Parathyroid adenoma (tissue), 2 donors: ENCODE data around the gene PTDSS2.
A peak's percentile ranks its signal among the peaks of the same experiment; 100 is the strongest.

Experiments used
- H2AFZ ChIP-seq: fragments of 300-600 bp; sonication (generic); one replicate; pipeline ENCODE4 v1.7.0; 2017; ENCODE audit warnings: antibody characterized with exemption, mild to moderate bottlenecking
- H3K27ac ChIP-seq: fragments of 300-600 bp; sonication (generic); one replicate; pipeline ENCODE4 v1.7.0; 2017
- H3K27me3 ChIP-seq: fragments of 300-600 bp; sonication (generic); one replicate; pipeline ENCODE4 v1.7.0; 2017; ENCODE audit warnings: low read length; ENCODE audit not compliant: control insufficient read depth, insufficient read depth
- H3K36me3 ChIP-seq: fragments of 300-600 bp; sonication (generic); one replicate; pipeline ENCODE4 v1.7.0; 2017; ENCODE audit warnings: low read length; ENCODE audit not compliant: control insufficient read depth, insufficient read depth
- H3K4me1 ChIP-seq: fragments of 300-600 bp; sonication (generic); one replicate; pipeline ENCODE4 v1.7.0; 2017; ENCODE audit warnings: control low read depth
- H3K4me2 ChIP-seq: fragments of 300-600 bp; sonication (generic); one replicate; pipeline ENCODE4 v1.7.0; 2017; ENCODE audit warnings: low read length
- H3K4me3 ChIP-seq: fragments of 300-600 bp; sonication (generic); one replicate; pipeline ENCODE4 v1.7.0; 2017; ENCODE audit warnings: low read depth, low read length
- H3K79me2 ChIP-seq: fragments of 300-600 bp; sonication (generic); one replicate; pipeline ENCODE4 v1.7.0; 2017; ENCODE audit warnings: control low read depth
- H3K9ac ChIP-seq: fragments of 300-600 bp; sonication (generic); one replicate; pipeline ENCODE4 v1.7.0; 2017; ENCODE audit warnings: mild to moderate bottlenecking
- H3K9me3 ChIP-seq: fragments of 300-600 bp; sonication (generic); one replicate; pipeline ENCODE4 v1.7.0; 2017; ENCODE audit warnings: low read length; ENCODE audit not compliant: control insufficient read depth
- CTCF ChIP-seq: fragments of 300-600 bp; sonication (generic); IDR thresholded peaks from one replicate; pipeline ENCODE4 v1.7.0; 2017; ENCODE audit warnings: antibody characterized with exemption, mild to moderate bottlenecking
- donor health status: primary hyperparathyroidism.

Gene PTDSS2

GRCh38 chr11:531919-532526, 81.9 kb downstream of the PTDSS2 start:
- H3K27ac ChIP-seq, result no peak overlapping the region
- H2AFZ ChIP-seq, result no peak overlapping the region
- no peak overlapping the region for H3K4me2 ChIP-seq
- no peak for TF ChIP-seq CTCF
- no peaks in the 10 kb centered on the region for H3K9me3 ChIP-seq
- H3K4me1 ChIP-seq, result no peaks in the 10 kb centered on the region
- H3K27me3 ChIP-seq, result no peaks in the 10 kb centered on the region
- H3K79me2 ChIP-seq, result no peaks in the 10 kb centered on the region
- H3K4me3 ChIP-seq, result no peak overlapping the region
- no peaks in the 10 kb centered on the region for H3K36me3 ChIP-seq
- no peak overlapping the region for H3K9ac ChIP-seq

- no peak overlapping the region for H2AFZ ChIP-seq
- no peak overlapping the region for H3K9ac ChIP-seq
- no peaks in the 10 kb centered on the region for H3K9me3 ChIP-seq
- H3K4me1 ChIP-seq, result no peaks in the 10 kb centered on the region
- no peaks in the 10 kb centered on the region for H3K79me2 ChIP-seq
- H3K27me3 ChIP-seq, result no peaks in the 10 kb centered on the region
- H3K27ac ChIP-seq, result no peak overlapping the region
- H3K36me3 ChIP-seq, result no peaks in the 10 kb centered on the region
- no peak overlapping the region for H3K4me2 ChIP-seq
- no peak overlapping the region for H3K4me3 ChIP-seq
- TF ChIP-seq CTCF, result no peak
These were observed 82.5 kb downstream of the PTDSS2 start for GRCh38 chr11:532527-532985.

GRCh38 chr11:532986-533585, 83.0 kb downstream of the PTDSS2 start:
- Histone ChIP-seq H2AFZ (no peak overlapping the region), H3K4me1 (no peaks in the 10 kb centered on the region), H3K27ac (no peak overlapping the region), H3K4me2 (no peak overlapping the region), H3K27me3 (no peaks in the 10 kb centered on the region), H3K9me3 (no peaks in the 10 kb centered on the region), H3K9ac (no peak overlapping the region), H3K79me2 (no peaks in the 10 kb centered on the region), H3K4me3 (no peak overlapping the region), H3K36me3 (no peaks in the 10 kb centered on the region)
- no peak for TF ChIP-seq CTCF

GRCh38 chr11:533586-534395, 83.7 kb downstream of the PTDSS2 start:
- Histone ChIP-seq H3K9me3 (no peaks in the 10 kb centered on the region), H3K36me3 (no peaks in the 10 kb centered on the region), H3K79me2 (no peaks in the 10 kb centered on the region), H3K9ac (no peak overlapping the region), H3K4me1 (no peaks in the 10 kb centered on the region), H3K4me3 (no peak overlapping the region), H2AFZ (no peak overlapping the region), H3K4me2 (peak overlapping the region; percentile 62), H3K27me3 (no peaks in the 10 kb centered on the region), H3K27ac (no peak overlapping the region)
- no peak for TF ChIP-seq CTCF
